DOHH2 (cell line): ENCODE data around the gene NEK10.

Experiments
- H3F3A ChIP-seq: fragments of 200-600 bp; sonication (generic), shearing (Covaris generic); 2 replicates; pipeline ENCODE4 v1.6.0; 2016; ENCODE audit warnings: antibody characterized with exemption, mild to moderate bottlenecking; ENCODE audit not compliant: control insufficient read depth, insufficient read depth
- H3K27ac ChIP-seq: fragments of 200-600 bp; sonication (generic); 2 replicates; pipeline ENCODE4 v1.5.1; 2014; ENCODE audit warnings: low read depth, mild to moderate bottlenecking, low read length, moderate library complexity
- H3K27me3 ChIP-seq: fragments of 200-600 bp; sonication (generic); 2 replicates; pipeline ENCODE4 v1.6.1; 2014; ENCODE audit warnings: mild to moderate bottlenecking, low read length, mixed read lengths; ENCODE audit not compliant: control insufficient read depth
- H3K36me3 ChIP-seq: fragments of 200-600 bp; sonication (generic); 2 replicates; pipeline ENCODE4 v1.6.1; 2014; ENCODE audit warnings: mild to moderate bottlenecking, low read length, moderate library complexity, mixed read lengths; ENCODE audit not compliant: control insufficient read depth
- H3K4me1 ChIP-seq: fragments of 200-600 bp; sonication (generic); 2 replicates; pipeline ENCODE4 v1.6.1; 2014; ENCODE audit warnings: mild to moderate bottlenecking, low read length, mixed read lengths; ENCODE audit not compliant: control insufficient read depth
- H3K4me2 ChIP-seq: fragments of 200-600 bp; sonication (generic); 2 replicates; pipeline ENCODE4 v1.6.0; 2014; ENCODE audit warnings: mild to moderate bottlenecking, low read length, moderate library complexity
- H3K4me3 ChIP-seq: fragments of 200-600 bp; sonication (generic); 2 replicates; pipeline ENCODE4 v1.5.1; 2014; ENCODE audit warnings: mild to moderate bottlenecking, low read length, mixed read lengths
- H3K79me2 ChIP-seq: fragments of 200-600 bp; sonication (generic); 2 replicates; pipeline ENCODE4 v1.6.1; 2014; ENCODE audit warnings: mild to moderate bottlenecking, low read length, mixed read lengths; ENCODE audit not compliant: control insufficient read depth
- H3K9me2 ChIP-seq: fragments of 200-600 bp; sonication (generic); replicated peaks from 2 replicates; pipeline ENCODE4 v1.6.1; 2014; ENCODE audit warnings: mild to moderate bottlenecking, low read length, mixed read lengths; ENCODE audit not compliant: control insufficient read depth
- H3K9me3 ChIP-seq: fragments of 200-600 bp; sonication (generic); 2 replicates; pipeline ENCODE4 v1.6.1; 2014; ENCODE audit warnings: antibody characterized with exemption, low read length, mixed read lengths; ENCODE audit not compliant: control insufficient read depth, insufficient read depth
- H4K20me1 ChIP-seq: fragments of 200-600 bp; sonication (generic); 2 replicates; pipeline ENCODE4 v1.6.0; 2014; ENCODE audit warnings: low read depth, mild to moderate bottlenecking, antibody characterized with exemption, low read length, moderate library complexity; ENCODE audit not compliant: control insufficient read depth, insufficient read depth
- CTCF ChIP-seq: fragments of 200-600 bp; sonication (generic); IDR thresholded peaks from one replicate; pipeline ENCODE4 v1.5.1; 2014; ENCODE audit warnings: antibody characterized with exemption, mild to moderate bottlenecking, low read depth, low read length; ENCODE audit not compliant: poor library complexity, severe bottlenecking
- EZH2phosphoT487 ChIP-seq: fragments of 200-600 bp; sonication (generic); IDR thresholded peaks from 2 replicates; pipeline ENCODE4 v1.6.1; 2017; ENCODE audit warnings: borderline replicate concordance, mild to moderate bottlenecking, antibody characterized with exemption, low read length, moderate library complexity, mixed read lengths

Gene NEK10

DNA sequence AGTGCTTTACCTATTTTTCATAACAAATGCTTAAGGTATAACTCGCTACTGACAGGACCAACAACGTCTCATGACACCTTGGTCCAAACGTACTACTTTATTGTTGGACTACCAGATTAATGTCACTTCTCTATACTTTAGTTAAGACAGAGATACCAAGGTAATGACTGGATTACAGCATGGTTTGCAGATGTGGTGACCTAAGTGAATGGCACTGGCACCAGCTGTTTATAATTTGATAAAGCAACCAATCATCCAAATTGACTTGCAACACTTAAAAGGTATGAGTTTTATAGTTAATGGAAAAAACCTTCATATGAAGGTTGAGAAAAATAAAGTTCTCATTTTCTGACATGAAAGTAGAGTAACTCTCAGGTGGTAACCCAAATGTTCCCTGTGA is 209.0 kb downstream of the NEK10 start:
- Histone ChIP-seq H3K79me2 (no peaks in the 10 kb centered on the region), H4K20me1 (no peaks in the 10 kb centered on the region), H3F3A (no peaks in the 10 kb centered on the region), H3K4me2 (no peak overlapping the region), H3K9me2 (no peaks in the 10 kb centered on the region), H3K4me3 (no peak overlapping the region), H3K36me3 (no peaks in the 10 kb centered on the region), H3K27ac (no peak overlapping the region), H3K9me3 (no peaks in the 10 kb centered on the region), H3K27me3 (no peaks in the 10 kb centered on the region), H3K4me1 (no peaks in the 10 kb centered on the region)
- no peak for TF ChIP-seq CTCF
- no peak for TF ChIP-seq EZH2phosphoT487

DNA sequence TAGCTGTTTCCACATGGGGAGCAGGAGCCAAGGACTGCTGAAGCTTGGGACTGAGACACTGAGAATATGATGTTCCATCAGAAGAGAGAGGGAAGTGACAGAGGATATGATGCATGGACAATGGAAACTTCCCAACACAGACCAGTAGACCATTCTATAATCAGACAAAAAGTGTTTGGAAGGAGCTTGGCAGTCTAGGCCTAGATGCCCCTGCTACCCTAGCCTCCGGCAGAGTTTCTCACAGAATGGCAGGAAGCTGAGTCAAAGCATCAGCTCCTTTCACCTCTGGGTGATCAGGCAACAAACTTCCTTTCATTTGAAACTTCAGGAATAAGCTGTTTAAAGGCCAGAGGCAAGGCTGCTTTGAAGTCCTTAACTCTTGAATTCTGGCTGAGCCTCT is 222.0 kb downstream of the NEK10 start:
- no peaks in the 10 kb centered on the region for H4K20me1 ChIP-seq
- H3F3A ChIP-seq = no peaks in the 10 kb centered on the region
- H3K9me2 ChIP-seq = no peaks in the 10 kb centered on the region
- no peaks in the 10 kb centered on the region for H3K4me1 ChIP-seq
- no peaks in the 10 kb centered on the region for H3K79me2 ChIP-seq
- H3K27me3 ChIP-seq = no peaks in the 10 kb centered on the region
- no peak for TF ChIP-seq EZH2phosphoT487
- TF ChIP-seq CTCF = no peak
- no peak overlapping the region for H3K27ac ChIP-seq
- H3K4me2 ChIP-seq = no peak overlapping the region
- H3K36me3 ChIP-seq = no peaks in the 10 kb centered on the region
- H3K4me3 ChIP-seq = no peak overlapping the region
- no peaks in the 10 kb centered on the region for H3K9me3 ChIP-seq

GRCh38 chr3:27146786-27147185 is 222.4 kb downstream of the NEK10 start:
- H3K4me3 ChIP-seq = no peak overlapping the region

More at GRCh38 chr3:27146786-27147185, 222.4 kb downstream of the NEK10 start:
- Histone ChIP-seq H3K9me3 (no peaks in the 10 kb centered on the region), H3F3A (no peaks in the 10 kb centered on the region), H3K27me3 (no peaks in the 10 kb centered on the region), H3K9me2 (no peaks in the 10 kb centered on the region), H3K4me2 (no peak overlapping the region), H3K36me3 (no peaks in the 10 kb centered on the region), H3K27ac (no peak overlapping the region), H4K20me1 (no peaks in the 10 kb centered on the region), H3K79me2 (no peaks in the 10 kb centered on the region), H3K4me1 (no peaks in the 10 kb centered on the region)
- TF ChIP-seq EZH2phosphoT487 (no peak), CTCF (no peak)
